HepG2 (cell line): Measurements from ENCODE around the gene CARD19. TPM values are rescaled to one million over a fixed set of nuclear protein-coding genes. Genes with fewer than 3 reads are reported as not detected.
A peak's percentile ranks its signal among the peaks of the same experiment; 100 is the strongest.

Source experiments
- ATAC-seq: fragments of 200-7000 bp; cut with Tn5 transposase; 3 replicates; pipeline ENCODE4 v1.9.1; 2020; ENCODE audit warnings: mild to moderate bottlenecking, moderate library complexity
- BruUV-seq: library from RNA; stranded (reverse); fragments of 400-500 nt; replicated peaks from 2 replicates; lab custom pipeline; 2021; lab: Mats Ljungman, UMichigan
- CTCF ChIA-PET: fragments of 300-600 bp; formaldehyde crosslinking; extraction: SDS; loops from one replicate; lab custom pipeline; 2021; ENCODE audit warnings: low total read pairs, inconsistent platforms, low intra/inter-chr PET ratio; lab: Yijun Ruan, JAX
- POLR2A ChIA-PET: fragments of 350-600 bp; sonication (Branson Sonifier 250); formaldehyde crosslinking; loops from one replicate; lab custom pipeline; 2020; ENCODE audit warnings: antibody characterized with exemption, inconsistent platforms; lab: Yijun Ruan, JAX
- DNase-seq: peaks from one replicate; pipeline ENCODE4 v3.0.0-alpha.2; 2015; ENCODE audit warnings: low spot score
- FAIRE-seq: peaks from 3 replicates; lab custom pipeline; 2011; peaks lifted over from hg19 to GRCh38; lab: Jason Lieb, UNC
- H2AFZ ChIP-seq: one replicate; pipeline ENCODE4 v1.6.1; 2011; ENCODE audit warnings: low read length, inconsistent platforms
- H3K27ac ChIP-seq: fragments of 300-600 bp; 3 replicates; pipeline ENCODE4 v1.8.0; 2011; ENCODE audit warnings: mixed run types, mild to moderate bottlenecking, mixed read lengths, low read length, inconsistent platforms; ENCODE audit not compliant: insufficient read depth; ENCODE audit errors: extremely low read length
- H3K27me3 ChIP-seq, 2 experiments: fragments of 200-600 bp in 1 of 2; 2 replicates in 1 of 2; 3 replicates in 1 of 2; pipeline versions ENCODE4 v1.6.0 to v1.8.0; 2011; ENCODE audit warnings: low read length in 2 of 2, mild to moderate bottlenecking in 2 of 2, moderate library complexity in 2 of 2, inconsistent platforms in 1 of 2; ENCODE audit not compliant: insufficient read depth in 2 of 2, control insufficient read depth in 1 of 2
- H3K36me3 ChIP-seq, 2 experiments: fragments of 200-600 bp in 1 of 2; replicated peaks in 1 of 2; 2 replicates in 1 of 2; 3 replicates in 1 of 2; pipeline versions ENCODE4 v1.5.1 to v1.8.0; 2011; ENCODE audit warnings: low read length in 2 of 2, inconsistent platforms in 1 of 2; ENCODE audit not compliant: insufficient read depth in 2 of 2, control insufficient read depth in 1 of 2
- H3K4me1 ChIP-seq: 2 replicates; pipeline ENCODE4 v1.5.1; 2012; ENCODE audit warnings: low read length, inconsistent platforms; ENCODE audit not compliant: insufficient read depth
- H3K4me2 ChIP-seq: 2 replicates; pipeline ENCODE4 v1.6.0; 2011; ENCODE audit warnings: low read depth, low read length, inconsistent platforms
- H3K4me3 ChIP-seq, 3 experiments: fragments of 200-600 bp in 1 of 3; sonication (generic), shearing (Covaris generic) in 1 of 3; replicated peaks in 1 of 3; 2 replicates each; pipeline ENCODE4 v1.5.1; 2011 to 2016; ENCODE audit warnings: low read length in 3 of 3, inconsistent platforms in 2 of 3, low read depth in 2 of 3, mild to moderate bottlenecking in 2 of 3, control low read depth in 1 of 3, mixed read lengths in 1 of 3; ENCODE audit not compliant: insufficient read depth in 1 of 3
- H3K79me2 ChIP-seq: one replicate; pipeline ENCODE4 v1.6.1; 2011; ENCODE audit warnings: low read length, inconsistent platforms; ENCODE audit not compliant: insufficient read depth
- H3K9ac ChIP-seq: 2 replicates; pipeline ENCODE4 v1.6.0; 2011; ENCODE audit warnings: mild to moderate bottlenecking, low read depth, low read length, inconsistent platforms; ENCODE audit not compliant: insufficient read depth
- H3K9me3 ChIP-seq: 2 replicates; pipeline ENCODE4 v1.5.1; 2012; ENCODE audit warnings: mild to moderate bottlenecking, low read length
- H4K20me1 ChIP-seq: 2 replicates; pipeline ENCODE4 v1.6.0; 2011; ENCODE audit warnings: inconsistent platforms, mild to moderate bottlenecking, low read length, moderate library complexity; ENCODE audit not compliant: insufficient read depth
- BRF2 ChIP-seq: sonication (generic); formaldehyde crosslinking; IDR thresholded peaks from 2 replicates; pipeline ENCODE4 v1.8.1; 2022; ENCODE audit warnings: mild to moderate bottlenecking, missing genetic modification reagents
- E2F1 ChIP-seq: sonication (generic); formaldehyde crosslinking; IDR thresholded peaks from 2 replicates; pipeline ENCODE4 v1.5.0; 2020; ENCODE audit warnings: missing genetic modification reagents
- NFYB ChIP-seq: sonication (generic); formaldehyde crosslinking; IDR thresholded peaks from 2 replicates; pipeline ENCODE4 v1.4.0; 2020; ENCODE audit warnings: missing genetic modification reagents
- SATB2 ChIP-seq: sonication (generic); formaldehyde crosslinking; IDR thresholded peaks from 2 replicates; pipeline ENCODE4 v1.5.0; 2020; ENCODE audit warnings: missing genetic modification reagents
- SIN3A ChIP-seq: IDR thresholded peaks from 2 replicates; pipeline ENCODE4 v1.6.1; 2011; ENCODE audit warnings: low read depth, mild to moderate bottlenecking, control low read depth, low read length, borderline replicate concordance
- SKI ChIP-seq: fragments of 450-650 bp; IDR thresholded peaks from one replicate; pipeline ENCODE4 v1.6.1; 2018; ENCODE audit warnings: mild to moderate bottlenecking; ENCODE audit not compliant: partially characterized antibody
- ZMAT3 ChIP-seq: sonication (generic); formaldehyde crosslinking; conservative IDR thresholded peaks from 2 replicates; pipeline ENCODE4 v1.7.0; 2021; ENCODE audit warnings: missing genetic modification reagents
- ZNF230 ChIP-seq: sonication (generic); formaldehyde crosslinking; IDR thresholded peaks from 2 replicates; pipeline ENCODE4 v1.4.0; 2020; ENCODE audit warnings: mild to moderate bottlenecking, missing genetic modification reagents
- ZNF839 ChIP-seq: sonication (generic); formaldehyde crosslinking; IDR thresholded peaks from 2 replicates; pipeline ENCODE4 v1.4.0; 2020; ENCODE audit warnings: missing genetic modification reagents, mild to moderate bottlenecking, borderline replicate concordance
- ZSCAN30 ChIP-seq: sonication (generic); formaldehyde crosslinking; IDR thresholded peaks from 2 replicates; pipeline ENCODE4 v1.5.0; 2020; ENCODE audit warnings: mild to moderate bottlenecking, missing genetic modification reagents
- WGBS: methylation state at CpG from one replicate; pipeline ENCODE4 v1.1.6; 2017; ENCODE audit warnings: low lambda C conversion rate; 5-methylcytosine and 5-hydroxymethylcytosine counted together
- in situ Hi-C: cut with HindIII; loops from 2 replicates; pipeline ENCODE4 v1.10.0; 2017; ENCODE audit warnings: low pct_unique_long_range_greater_than_20kb; ENCODE audit not compliant: extremely low pct_ligation_motif_present
- intact Hi-C: fragments of 100-400 bp; cut with micrococcal nuclease; formaldehyde crosslinking; loops from one replicate; pipeline ENCODE4 v1.10.0; 2022; ENCODE audit not compliant: unreplicated experiment
- polyA plus RNA-seq, 8 experiments: library from polyadenylated mRNA; depleted of rRNA in 3 of 8; stranded (reverse) in 7 of 8; unstranded in 1 of 8; fragments of >200 nt; fragmentation: Illumina TruSeq in 4 of 8; extraction: Trizol in 4 of 8; gene quantifications; 2 replicates each; pipeline versions ENCODE4 v1.2.1 to v1.2.3, GENCODE V29; 2011 to 2016; ENCODE audit warnings: low read depth in 4 of 8, missing spikeins in 1 of 8, mixed read lengths in 1 of 8; ENCODE audit not compliant: insufficient read depth in 1 of 8
- total RNA-seq, 5 experiments: library from RNA; depleted of rRNA; stranded (reverse); fragments of >200 nt; fragmentation: Illumina TruSeq; extraction: Trizol; gene quantifications; 2 replicates each; pipeline ENCODE4 v1.2.3, GENCODE V29; 2016; ENCODE audit warnings: low read depth in 1 of 5

Gene CARD19
- total and polyA plus RNA-seq, 2 of the 13 experiments (the other 11 are each of a cell fraction or from before 2014, with no cell fraction given), result 18.4 to 47.2 TPM

DNA sequence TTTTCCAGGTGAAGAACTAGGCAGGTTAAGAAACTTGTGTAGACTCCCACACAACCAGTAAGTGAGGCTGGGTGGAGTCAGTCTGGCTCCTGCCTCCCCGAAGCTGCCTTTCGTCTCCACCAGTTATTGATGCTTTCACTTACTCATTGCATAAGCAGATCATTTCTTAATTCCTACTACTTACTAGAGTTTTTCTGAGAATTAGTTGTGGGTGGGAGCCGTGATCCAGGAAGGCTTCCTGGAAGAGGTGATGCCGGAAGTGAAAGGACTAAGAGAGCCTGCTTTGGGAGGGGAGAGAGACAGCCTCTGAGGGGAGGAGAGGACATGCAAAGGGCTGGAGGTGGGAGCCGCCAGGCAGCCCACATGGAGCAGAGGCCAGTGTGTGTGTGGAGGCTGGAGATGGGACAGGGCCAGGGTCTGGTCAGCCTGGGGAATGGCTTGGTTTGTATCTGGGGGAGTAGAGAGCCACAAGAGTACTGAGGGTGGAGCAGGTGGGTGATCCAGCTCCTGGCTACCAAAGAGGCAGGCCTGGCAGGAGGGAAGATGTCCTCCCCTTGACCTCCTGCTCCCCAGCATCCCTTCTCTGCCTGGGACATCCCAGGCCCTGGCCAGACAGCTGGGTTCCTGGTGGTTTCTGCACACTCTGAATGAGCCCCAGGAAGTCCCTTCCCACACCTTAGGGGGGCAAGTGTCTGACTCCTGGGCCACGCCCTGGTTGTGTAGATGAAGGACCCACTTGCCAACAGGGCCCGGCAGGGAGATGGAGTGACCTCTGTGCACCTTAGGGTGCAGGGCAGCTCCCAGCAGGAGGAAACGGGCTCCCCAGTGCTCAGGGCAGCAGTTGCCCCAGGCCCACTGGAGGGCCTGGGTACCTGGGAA lies 12.2 kb upstream of the CARD19 start:
- Histone ChIP-seq H3K27me3 (no peaks in the 10 kb centered on the region; a peak in 1 of 5 replicates), H3K9me3 (no peaks in the 10 kb centered on the region), H3K79me2 (no peaks in the 10 kb centered on the region), H2AFZ (no peak overlapping the region), H3K9ac (no peak overlapping the region), H3K4me2 (no peak overlapping the region), H3K4me1 (peaks cover 8% of the 10 kb centered on the region), H3K27ac (no peak overlapping the region), H3K4me3 (no peak overlapping the region), H4K20me1 (no peaks in the 10 kb centered on the region), H3K36me3 (no peaks in the 10 kb centered on the region)
- intact Hi-C loops (no loop called here), in situ Hi-C loops (no loop called here)
- DNase-seq (no peak), FAIRE-seq (no peak), ATAC-seq (peak; percentile 18; the same call in 1 of the 3 replicates)
- BruUV-seq, result no TSS peak
- ChIA-PET POLR2A (interaction anchor here (0.6 kb wide), 2 partner anchors 10 to 12 kb away, joined by 3 to 4 read pairs; no protein-coding TSS in a partner anchor), CTCF (no interaction called here)
- WGBS, result 68% methylated on average over 5 of the region's 8 CpGs
- TF ChIP-seq ZSCAN30 (CRISPR knock-in tag) (no peak), ZNF230 (no peak), SKI (no peak), SATB2 (CRISPR knock-in tag) (no peak), E2F1 (CRISPR knock-in tag) (no peak), ZMAT3 (CRISPR knock-in tag) (no peak), ZNF839 (CRISPR knock-in tag) (no peak), BRF2 (CRISPR knock-in tag) (no peak), NFYB (CRISPR knock-in tag) (no peak), SIN3A (no peak)
